Upper lobe of left lung (tissue), 4 donors: ENCODE data around the gene COBL.

Source experiments
- CTCF ChIP-seq, 6 experiments: fragments of 450-650 bp in 4 of 6; fragments of 200-600 bp in 2 of 6; sonication (generic) in 2 of 6; IDR thresholded peaks; one replicate each; pipeline ENCODE4 v1.5.1; 2016 to 2019; ENCODE audit warnings: antibody characterized with exemption in 6 of 6
- EP300 ChIP-seq, 4 donors: sonication (generic); formaldehyde crosslinking; IDR thresholded peaks; one replicate each; pipeline ENCODE4 v1.5.1; 2017; ENCODE audit warnings: antibody characterized with exemption in 4 of 4, control low read depth in 2 of 4
- POLR2A ChIP-seq, 4 donors: fragments of 450-650 bp; IDR thresholded peaks; one replicate each; pipeline ENCODE4 v1.5.1; 2016 to 2017; ENCODE audit warnings: antibody characterized with exemption in 4 of 4, mild to moderate bottlenecking in 2 of 4
- POLR2AphosphoS5 ChIP-seq, 2 donors: sonication (generic); formaldehyde crosslinking; IDR thresholded peaks; one replicate each; pipeline ENCODE4 v1.5.1; 2017; ENCODE audit warnings: antibody characterized with exemption in 2 of 2

GRCh38 chr7:51256916-51257315 is 59.7 kb downstream of the COBL start:
- TF ChIP-seq CTCF (IDR thresholded peaks at IDR 0.05): no peak
- no peak for TF ChIP-seq POLR2A (IDR thresholded peaks at IDR 0.05)
- TF ChIP-seq POLR2AphosphoS5 (IDR thresholded peaks at IDR 0.05): no peak
- no peak for TF ChIP-seq EP300 (IDR thresholded peaks at IDR 0.05)
